ENCODE results near the gene FCHSD2.
"Not testable (repeated sequence)": the region's sequence is repeated elsewhere in the genome, so short reads cannot be mapped to it uniquely, and the experiment has no call there.

The FCHSD2 gene

DNA sequence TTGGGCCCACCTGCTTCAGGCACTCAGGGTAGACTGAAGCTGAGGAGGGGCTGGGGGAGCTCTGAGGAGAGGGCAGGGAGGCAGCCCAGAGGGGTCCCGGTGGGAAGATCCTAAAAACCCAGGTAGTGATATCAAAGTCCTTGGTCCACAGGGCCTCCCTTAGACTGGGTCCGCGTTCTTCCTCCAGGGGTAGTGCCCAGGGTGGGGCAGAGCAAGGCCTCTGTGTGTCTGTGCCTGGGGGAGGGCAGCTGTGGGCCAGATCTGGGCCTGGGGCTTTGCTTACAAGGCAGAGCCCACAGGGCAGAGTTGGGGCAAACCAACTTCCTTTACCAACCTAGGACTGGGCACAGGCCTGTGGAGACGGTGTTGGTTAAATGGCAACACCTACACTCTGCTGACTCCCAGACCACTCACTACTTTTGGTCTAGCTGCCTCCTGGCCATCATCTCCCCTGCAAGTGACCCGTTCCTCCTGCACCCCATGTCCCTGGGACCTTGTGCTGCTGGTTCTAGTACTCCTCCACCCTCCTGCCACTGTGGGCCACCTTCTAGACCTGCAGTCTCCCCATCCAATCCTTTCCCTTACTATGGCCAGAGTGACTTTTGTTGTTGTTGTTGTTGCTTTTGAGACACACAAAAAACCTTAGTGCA is 312.1 kb downstream of the FCHSD2 start:
- DNase-seq: no peak

DNA sequence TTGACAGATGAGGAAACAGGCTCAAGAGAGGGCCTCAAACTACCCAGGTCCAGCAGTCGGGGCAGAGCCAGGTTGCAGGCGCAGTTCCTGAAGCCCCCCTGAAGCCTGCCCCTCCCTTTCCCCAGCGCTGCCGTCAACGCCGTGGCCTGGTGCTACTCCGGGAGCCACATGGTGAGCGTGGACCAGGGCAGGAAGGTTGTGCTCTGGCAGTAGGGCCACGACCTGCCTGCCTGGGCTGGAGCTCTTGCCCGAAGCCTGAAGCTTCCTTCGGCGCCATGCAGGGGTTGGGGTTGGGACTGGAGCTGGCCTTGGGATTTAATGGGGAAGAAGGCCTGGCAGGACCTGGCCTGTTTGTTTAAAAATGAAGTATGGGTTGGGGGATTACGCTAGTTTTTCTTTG is 312.9 kb downstream of the FCHSD2 start:
- DNase-seq: no peak

DNA sequence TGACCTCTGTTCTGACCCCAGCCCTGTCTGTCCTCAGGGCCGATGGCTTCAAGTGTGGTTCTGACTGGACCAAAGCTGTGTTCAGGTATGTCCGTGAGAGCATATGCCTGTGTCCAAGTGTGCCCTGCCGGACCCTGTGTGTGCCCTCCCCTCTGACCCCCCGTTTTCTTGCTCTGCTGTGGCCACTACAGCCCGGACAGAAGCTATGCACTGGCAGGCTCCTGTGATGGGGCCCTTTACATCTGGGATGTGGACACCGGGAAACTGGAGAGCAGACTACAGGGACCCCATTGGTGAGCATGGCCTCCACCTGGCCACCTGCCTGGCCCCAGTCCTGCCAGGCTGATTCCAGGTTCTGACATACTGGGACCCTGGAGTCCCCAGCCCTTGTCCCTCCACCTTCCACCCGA is 313.4 kb downstream of the FCHSD2 start:
- no peak for DNase-seq

DNA sequence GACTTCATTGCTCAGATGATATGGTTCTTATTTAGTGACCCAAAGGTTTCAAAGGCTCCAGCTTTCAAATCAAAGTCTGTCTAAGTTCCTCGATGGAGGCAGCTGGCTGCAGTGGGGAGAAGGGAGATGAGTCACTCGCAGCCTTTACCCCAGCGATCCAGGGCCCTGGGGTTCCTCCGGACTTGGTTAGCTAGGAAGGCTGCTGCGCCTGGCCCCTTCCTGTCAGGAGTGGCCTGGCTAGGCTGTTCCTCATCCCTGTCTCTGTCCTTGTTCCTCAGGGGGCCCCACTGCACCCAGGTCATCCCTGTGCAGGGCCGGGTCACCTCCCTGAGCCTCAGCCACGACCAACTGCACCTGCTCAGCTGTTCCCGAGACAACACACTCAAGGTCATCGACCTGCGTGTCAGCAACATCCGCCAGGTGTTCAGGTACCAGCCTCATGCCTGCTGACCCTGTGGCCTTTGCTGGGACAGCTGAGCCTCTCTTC is 314.0 kb downstream of the FCHSD2 start:
- no peak for DNase-seq

DNA sequence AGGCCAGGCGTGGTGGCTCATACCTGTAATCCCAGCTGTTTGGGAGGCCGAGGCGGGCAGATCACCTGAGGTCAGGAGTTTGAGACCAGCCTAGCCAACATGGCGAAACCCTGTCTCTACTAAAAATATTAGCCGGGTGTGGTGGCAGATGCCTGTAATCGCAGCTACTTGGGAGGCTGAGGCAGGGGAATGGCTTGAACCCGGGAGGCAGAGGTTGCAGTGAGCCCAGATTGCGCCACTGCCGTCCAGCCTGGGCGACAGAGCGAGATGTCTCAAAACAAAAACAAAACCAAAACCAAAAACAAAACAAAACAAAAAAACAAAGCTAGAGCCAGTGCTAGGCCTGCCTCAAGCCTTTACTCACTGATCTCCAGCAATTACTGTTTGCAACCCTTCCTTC is 314.5 kb downstream of the FCHSD2 start:
- not testable (repeated sequence) for DNase-seq

- DNase-seq: no peak
Measured at GRCh38 chr11:72826942-72827480, 315.1 kb downstream of the FCHSD2 start.

- DNase-seq: no peak
Measured at GRCh38 chr11:72826191-72826941, 315.8 kb downstream of the FCHSD2 start.

DNA sequence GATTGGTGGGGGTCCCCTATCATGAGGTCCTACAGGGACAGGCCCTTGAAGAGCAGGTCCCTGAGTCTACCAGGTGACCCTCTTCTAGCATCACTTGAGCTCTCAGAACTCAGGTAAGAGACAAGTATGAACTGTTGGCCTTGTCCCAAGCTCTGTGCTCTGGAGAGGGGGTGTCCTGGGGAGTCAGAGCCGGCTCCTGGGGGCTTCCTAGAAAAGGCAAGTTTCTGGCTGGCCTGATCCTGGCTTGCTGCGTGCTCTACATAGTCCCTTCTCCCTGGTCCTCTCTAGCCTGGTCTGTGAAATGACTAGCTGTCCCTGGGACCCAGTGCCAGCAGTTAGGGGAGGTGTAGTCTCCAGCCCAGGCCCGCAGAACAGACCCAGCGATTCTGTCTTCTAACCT is 316.5 kb downstream of the FCHSD2 start:
- no peak for DNase-seq

GRCh38 chr11:72824811-72825505 is 317.2 kb downstream of the FCHSD2 start:
- no peak for DNase-seq

- DNase-seq: no peak
Measured at GRCh38 chr11:72824020-72824419, 318.1 kb downstream of the FCHSD2 start.

- no peak for DNase-seq
Measured at GRCh38 chr11:72823105-72823804, 318.9 kb downstream of the FCHSD2 start.

DNA sequence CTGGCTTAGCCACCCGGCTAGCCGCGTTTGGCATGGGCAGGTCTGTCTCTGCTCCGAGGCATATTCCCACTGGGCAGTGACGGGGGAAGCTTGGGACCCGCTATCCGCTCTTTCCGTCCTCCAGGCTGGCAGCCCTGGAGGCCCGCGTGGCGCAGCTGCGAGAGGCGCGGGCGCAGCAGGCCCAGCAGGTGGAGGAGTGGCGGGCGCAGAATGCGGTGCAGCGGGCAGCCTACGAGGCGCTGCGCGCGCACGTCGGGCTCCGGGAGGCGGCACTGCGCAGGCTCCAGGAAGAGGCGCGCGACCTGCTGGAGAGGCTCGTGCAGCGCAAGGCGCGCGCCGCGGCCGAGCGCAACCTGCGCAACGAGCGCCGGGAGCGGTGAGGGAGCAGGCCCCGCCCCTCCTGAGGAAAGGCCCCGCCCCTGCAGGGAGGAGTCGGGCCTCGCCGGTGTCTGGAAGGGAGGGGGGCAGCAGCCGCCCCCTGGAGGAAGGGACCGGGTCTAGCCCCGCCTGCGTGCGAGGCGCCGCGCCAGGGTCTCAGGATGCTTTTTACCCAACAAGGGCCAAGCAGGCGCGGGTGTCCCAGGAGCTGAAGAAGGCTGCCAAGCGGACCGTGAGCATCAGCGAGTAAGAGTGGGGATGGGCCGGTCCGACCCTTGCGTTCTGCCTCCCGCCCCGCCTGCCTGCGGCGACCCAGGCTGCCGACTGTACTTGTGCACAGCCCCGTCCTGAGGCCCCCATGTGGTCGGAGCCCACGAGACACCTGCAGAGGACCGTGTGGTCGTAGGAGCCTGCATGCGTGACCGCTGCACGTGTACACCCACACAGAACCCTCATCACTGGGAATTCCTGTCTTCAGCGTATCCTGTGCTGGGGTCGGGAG is 320.0 kb downstream of the FCHSD2 start:
- DNase-seq: peak; percentile 80

DNA sequence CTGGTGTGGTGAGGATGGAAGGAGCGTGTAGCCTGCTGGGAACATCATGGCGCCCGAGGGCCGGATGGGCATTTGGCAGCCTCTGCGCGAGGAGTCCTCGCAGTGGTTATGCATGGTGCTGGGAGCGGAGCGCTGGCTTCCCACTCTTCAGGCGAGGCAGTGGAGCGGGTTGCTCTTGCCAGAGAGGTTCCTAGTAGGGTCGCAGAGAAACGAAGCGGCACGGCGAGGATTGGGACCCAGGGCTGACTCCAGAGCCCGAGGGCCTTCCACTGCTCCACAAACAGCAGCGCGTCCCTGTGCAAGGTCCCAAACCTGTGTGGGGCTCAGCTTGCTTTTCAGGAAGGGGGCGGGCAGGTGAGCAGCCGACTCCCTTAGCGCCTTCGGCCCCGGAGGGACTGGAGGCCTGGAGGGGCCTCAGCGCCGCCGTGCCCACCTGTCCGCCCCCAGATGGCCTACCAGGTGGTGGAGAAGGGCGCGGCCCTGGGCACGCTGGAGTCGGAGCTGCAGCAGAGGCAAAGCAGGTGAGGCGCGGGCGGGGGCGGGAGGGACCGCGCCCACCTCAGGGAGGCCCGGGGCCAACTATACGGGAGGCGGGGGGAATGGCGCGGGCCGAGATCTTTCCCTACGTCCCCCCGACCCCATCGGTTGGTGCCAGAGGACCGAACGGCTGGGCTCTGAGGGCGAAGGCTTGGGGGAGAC is 320.7 kb downstream of the FCHSD2 start:
- DNase-seq: no peak

DNA sequence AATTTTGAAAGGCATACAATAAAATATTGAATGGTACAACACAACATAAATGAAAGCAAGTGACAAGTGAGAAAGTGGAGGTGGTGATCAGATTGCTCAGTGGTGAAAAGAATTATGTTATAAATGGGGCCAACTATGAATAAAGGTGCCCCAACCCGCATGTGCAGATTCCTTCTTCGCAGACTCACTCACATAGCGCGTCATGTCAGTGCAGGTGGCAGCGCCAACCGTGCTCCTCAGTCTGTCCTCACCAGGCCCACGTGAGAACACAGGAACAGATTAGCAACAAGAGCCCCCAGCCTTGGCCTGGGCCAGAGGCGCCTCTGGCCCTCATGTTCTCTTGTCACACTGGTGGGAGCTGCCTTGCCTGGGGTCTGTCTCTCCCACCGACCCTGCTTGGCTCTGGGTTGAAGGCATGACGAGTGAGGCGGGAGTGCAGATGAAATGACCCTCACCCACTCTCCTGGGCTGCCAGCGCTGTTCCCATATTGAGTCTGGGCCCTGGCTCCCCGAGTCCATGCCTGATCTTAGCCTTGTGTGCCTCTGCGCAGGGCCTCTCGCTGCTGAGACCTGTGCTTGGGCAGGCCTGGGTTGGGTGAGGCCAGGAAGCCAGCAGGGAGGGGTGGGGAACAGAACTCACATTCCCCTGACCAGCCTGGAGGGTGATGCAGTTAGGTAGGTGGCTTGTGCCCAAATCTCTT is 321.5 kb downstream of the FCHSD2 start:
- no peak for DNase-seq

DNA sequence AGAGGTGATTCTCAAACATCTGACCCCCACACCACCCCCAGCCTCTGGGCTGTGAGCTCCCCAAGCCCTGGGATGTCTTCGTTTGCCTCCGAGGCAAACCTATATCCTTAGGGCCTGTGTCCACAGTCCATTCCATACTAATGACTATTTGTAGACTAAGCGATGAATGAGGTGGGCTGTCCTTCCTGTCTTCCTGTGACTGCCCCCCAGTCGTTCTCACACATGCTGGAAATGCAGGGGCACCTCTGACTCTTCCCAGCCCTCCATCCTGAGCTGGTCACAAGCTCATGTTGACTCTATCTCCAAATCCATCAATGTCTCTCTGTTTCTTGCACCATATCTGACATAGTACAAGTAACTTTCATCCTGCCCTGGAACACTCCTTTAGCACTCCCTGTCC is 323.1 kb downstream of the FCHSD2 start:
- DNase-seq: no peak

- no peak for DNase-seq
Measured at GRCh38 chr11:72817966-72818365, 324.2 kb downstream of the FCHSD2 start.

- DNase-seq: no peak
Measured at GRCh38 chr11:72816404-72816990, 325.6 kb downstream of the FCHSD2 start.

DNA sequence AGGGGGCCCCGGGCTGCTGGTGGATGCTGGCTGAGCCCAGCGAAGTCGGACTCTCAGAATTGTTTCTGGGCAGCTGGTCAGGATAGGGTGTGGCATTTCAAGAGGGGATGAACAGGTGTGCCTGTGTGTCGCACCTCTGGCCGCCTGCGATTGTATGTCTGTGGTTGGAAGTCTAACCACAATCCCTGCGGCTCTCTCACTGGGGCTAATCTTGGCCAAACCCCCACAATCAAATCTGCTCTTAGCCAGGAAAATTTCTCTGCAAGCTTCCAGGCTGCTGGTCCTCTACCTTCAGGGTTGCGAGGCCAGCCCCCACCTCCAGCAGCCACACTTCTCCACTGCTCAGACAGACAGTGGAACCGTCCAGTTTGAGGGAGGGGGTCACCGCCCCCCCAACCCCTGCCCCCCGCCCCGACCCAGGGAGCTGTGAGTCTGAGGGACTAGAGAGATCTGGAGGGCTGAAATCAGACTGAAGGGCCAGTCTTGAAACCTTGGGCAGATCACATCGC is 327.0 kb downstream of the FCHSD2 start:
- DNase-seq: peak; percentile 43

DNA sequence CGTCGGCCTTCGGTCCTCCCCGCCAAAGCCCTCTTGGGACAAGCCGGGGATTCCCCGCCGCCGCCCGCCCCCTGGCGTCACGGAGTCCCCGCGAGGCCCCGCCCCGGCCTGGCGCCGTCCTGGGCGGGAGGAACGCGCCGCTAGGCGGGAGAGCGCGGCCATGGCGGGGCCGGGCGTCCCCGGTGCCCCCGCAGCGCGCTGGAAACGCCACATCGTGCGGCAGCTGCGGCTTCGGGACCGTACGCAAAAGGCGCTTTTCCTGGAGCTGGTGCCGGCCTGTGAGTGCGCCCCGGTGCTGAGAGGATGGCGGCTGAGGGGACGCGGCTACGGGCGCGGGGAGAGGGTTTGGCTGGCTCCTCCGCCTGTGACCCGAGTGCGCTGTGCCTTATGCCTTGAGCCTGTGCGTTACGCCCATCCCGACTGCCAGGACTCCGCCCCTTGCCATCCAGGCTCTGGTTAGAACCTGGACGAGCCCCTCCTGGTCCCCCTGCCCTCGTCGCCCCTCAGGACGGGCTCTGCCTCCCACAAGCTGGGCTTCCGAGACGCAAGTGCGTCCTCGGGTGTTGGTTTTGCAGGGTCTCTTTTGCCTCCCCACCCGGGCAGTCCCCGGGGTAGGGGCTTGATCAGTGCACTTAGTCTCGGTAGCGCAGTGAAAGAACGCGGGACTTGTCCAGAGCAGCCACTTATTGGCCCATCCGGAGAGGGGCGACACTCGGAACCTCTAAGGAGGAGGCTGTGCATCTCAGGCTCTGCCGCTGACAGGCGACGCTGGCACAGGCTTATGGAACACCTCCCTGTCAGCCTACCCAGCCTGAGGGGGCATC is 327.6 kb downstream of the FCHSD2 start, which contains the start of gene ATG16L2:
Gene ATG16L2, plus strand, starts transcription at position 126 of the 824 bp plus-strand sequence. Its CDS starts 35 bp downstream, at position 161.
- DNase-seq: peak; percentile 58
